Stimulated activated CD4-positive, alpha-beta T cell treated with anti-CD3 and anti-CD28 coated beads, Interleukin-1b, Interleukin-23, amount 100 ng/mL, for 24 hours (primary cell): Measurements from ENCODE around the gene SPNS1.
A peak's percentile ranks its signal among the peaks of the same experiment; 100 is the strongest.

Source experiments
- DNase-seq, 4 experiments: peaks; one replicate each; pipeline ENCODE4 v3.0.0-alpha.2; 2020; ENCODE audit warnings: low read depth in 4 of 4, low spot score in 1 of 4

The SPNS1 gene

DNA sequence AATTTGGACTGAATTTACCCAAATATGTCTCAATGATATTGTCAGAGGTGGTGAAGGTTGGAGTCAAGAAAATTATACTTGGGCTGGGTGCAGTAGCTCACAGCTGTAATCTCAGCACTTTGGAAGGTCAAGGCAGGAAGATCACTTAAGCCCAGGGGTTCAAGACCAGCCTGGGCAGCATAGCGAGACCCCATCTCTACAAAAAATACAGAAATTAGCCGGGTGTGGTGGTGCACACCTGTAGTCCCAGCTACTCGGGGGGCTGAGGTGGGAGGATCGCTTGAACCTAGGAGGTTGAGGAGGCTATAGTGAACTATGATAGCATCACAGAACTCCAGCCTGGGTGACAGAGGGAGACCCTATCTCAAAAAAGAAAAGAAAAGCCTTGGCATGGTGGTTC lies 51.2 kb downstream of the SPNS1 start:
- no peak for DNase-seq

GRCh38 chr16:29028457-29029167 lies 54.0 kb downstream of the SPNS1 start:
- no peak for DNase-seq

DNA sequence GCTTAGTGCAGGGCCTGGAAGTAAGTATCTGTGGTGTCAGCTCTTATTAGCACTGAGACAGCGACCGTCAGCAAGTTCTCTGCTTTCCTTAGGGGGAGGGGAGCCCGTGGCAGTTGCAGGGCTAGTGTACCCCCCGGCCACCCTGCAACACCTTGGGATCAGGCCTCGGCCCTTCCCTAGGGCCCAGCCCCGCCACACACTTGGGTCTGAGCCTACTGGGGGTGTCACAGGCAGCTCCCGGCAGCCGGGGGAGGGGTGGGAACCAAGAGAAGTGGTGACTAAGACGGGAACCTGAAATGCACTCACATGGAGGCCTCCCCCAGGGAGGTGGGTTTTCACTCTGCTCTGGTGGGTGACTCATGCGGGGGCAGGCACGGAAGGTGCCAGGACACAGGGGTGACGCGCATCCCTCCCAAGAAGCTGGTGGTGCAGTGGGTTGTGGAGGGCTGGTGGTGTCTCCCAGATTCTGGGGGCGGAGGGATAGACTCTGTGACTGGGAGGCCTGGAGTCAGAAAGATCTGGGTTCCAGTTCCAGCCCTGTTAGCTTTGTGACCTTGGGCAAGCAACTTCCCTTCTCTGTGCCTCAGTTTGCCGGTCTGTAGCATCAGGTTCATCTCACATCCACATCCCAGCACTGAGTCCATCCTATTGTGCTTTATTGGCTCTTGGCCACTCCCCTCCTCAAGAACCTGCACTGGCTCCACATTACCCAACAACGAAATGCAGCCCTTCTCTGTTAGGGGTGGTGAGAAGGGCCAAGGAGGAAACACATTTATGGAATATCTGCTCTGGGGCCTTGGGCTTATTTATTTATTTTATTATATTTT lies 54.8 kb downstream of the SPNS1 start:
- peak; percentile 70 to 95 (median 77) for DNase-seq

DNA sequence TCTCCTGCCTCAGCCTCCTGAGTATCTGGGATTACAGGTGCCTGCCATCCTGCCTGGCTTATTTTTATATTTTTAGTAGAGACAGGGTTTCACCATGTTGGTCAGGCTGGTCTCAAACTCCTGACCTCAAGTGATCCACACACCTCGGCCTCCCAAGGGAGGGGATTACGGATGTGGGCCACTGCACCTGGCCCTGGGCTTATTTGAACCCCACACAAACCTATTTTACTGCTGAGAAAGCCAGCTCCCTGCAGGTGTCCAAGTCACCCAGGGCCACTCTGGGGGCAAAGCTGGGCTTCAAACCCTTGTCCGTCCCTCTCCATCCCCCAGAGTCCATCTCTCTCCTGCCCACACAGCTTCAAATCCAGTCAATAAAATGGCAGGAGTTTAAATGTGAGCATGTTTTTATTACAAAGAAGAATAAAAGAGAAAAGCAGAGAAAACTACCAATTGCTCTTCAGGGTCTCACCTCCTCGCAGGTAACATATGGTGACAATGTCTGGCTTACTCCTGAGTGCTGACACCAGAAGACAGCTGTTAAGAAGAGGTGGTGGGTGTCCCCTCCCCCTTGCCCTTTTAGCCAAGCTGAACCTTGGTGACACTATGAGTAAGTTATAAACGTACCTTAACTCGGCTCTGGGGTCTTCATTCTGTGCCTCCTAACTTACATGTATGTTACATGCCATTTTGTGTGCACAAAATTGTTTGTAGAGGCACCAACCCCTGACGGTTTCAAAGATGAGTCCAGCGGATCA lies 55.7 kb downstream of the SPNS1 start:
- DNase-seq: no peak
